Measurements from ENCODE around the gene PHPT1.
"Not testable (repeated sequence)": the region's sequence is repeated elsewhere in the genome, so short reads cannot be mapped to it uniquely, and the experiment has no call there.

DNA sequence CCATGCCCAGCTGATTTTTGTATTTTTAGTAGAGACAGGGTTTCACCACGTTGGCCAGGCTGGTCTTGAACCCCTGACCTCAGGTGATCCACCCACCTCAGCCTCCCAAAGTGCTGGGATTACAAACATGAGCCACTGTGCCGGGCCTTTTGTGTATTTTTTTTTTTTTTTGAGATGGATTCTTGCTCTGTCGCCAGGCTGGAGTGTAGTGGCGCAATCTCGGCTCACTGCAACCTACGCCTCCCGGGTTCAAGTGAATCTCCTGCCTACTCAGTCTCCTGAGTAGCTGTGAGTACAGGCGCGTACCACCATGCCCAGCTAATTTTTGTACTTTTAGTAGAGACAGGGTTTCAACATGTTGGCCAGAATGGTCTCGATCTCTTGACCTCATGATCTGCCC is 34.5 kb downstream of the PHPT1 start:
- TF ChIP-seq, protein P1, sequence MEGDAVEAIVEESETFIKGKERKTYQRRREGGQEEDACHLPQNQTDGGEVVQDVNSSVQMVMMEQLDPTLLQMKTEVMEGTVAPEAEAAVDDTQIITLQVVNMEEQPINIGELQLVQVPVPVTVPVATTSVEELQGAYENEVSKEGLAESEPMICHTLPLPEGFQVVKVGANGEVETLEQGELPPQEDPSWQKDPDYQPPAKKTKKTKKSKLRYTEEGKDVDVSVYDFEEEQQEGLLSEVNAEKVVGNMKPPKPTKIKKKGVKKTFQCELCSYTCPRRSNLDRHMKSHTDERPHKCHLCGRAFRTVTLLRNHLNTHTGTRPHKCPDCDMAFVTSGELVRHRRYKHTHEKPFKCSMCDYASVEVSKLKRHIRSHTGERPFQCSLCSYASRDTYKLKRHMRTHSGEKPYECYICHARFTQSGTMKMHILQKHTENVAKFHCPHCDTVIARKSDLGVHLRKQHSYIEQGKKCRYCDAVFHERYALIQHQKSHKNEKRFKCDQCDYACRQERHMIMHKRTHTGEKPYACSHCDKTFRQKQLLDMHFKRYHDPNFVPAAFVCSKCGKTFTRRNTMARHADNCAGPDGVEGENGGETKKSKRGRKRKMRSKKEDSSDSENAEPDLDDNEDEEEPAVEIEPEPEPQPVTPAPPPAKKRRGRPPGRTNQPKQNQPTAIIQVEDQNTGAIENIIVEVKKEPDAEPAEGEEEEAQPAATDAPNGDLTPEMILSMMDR (IDR thresholded peaks at IDR 0.05 in 4 of 5, conservative IDR thresholded peaks at IDR 0.05 in 1 of 5): not testable (repeated sequence)
- TF ChIP-seq POLR2A (IDR thresholded peaks at IDR 0.05): not testable (repeated sequence)

All from gastrocnemius medialis (tissue), 4 donors.